ENCODE measurements around the gene ARID1A. TPM values are rescaled to one million over a fixed set of nuclear protein-coding genes. Genes with fewer than 3 reads are reported as not detected.
"Not testable (repeated sequence)": the region's sequence is repeated elsewhere in the genome, so short reads cannot be mapped to it uniquely, and the experiment has no call there.

The ARID1A gene
- total RNA-seq, 1 donor from 2014 or later, result 38.7 TPM

DNA sequence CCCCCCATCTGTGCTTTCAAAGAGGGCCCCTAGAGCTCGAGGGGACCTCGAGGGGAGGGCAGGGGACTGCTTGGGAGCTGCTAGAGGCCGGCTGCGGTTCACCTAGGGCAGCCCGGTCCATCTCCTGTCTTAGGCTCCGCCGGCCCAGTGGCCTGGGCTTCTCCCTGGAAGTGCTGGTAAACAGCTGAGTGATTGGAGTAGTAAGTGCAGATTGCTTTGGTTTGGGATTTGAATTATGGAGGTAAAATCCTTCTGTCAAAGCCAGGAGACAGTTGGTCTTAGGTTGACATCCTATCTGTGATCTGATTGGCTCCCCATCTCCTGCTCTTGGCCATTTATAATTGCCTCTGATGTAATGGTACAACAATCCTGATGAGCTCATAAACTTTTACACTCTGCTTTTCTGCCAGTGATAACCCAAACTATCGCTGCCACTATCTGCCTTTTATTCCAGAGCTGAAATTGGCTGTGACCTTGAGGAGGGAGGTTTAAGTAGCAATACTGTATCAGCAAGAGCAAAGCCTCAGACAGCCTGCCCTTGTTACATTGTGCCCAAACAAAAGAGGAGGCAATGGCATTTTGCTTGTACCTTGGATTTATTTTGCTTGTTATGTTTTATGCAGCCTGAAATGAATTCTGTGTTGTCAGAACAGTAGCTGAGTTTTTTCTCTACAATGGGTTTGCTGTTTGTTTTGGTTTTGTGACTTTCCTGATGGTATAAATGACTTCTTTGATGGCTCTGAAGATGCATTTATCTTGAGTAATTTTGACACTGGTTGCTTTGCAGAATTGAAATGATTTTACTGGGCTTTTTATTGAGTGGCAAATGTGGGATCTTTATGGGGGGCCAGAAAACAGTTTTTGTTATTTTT is 2.4 kb downstream of the ARID1A start:
- peak; percentile 94 for DNase-seq

DNA sequence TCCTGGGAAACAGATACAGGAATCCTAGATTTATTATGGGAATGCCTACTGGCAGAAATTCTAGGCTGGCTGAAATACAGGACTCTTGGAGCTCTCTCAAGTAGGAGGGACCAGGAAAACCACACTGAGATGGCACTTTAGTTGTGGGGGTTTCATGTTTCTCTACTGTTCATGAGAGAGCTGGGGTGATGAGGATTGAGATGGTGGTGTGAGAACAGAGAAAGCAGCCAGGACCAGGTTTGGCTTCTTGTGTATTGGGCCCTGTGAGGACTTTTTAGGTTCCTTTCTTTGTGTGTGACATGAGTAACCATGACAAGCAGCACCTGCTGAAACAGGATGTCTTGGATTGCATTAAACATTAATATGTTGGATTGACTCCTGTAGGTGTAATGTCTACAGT is 4.9 kb downstream of the ARID1A start:
- DNase-seq, result no peak

DNA sequence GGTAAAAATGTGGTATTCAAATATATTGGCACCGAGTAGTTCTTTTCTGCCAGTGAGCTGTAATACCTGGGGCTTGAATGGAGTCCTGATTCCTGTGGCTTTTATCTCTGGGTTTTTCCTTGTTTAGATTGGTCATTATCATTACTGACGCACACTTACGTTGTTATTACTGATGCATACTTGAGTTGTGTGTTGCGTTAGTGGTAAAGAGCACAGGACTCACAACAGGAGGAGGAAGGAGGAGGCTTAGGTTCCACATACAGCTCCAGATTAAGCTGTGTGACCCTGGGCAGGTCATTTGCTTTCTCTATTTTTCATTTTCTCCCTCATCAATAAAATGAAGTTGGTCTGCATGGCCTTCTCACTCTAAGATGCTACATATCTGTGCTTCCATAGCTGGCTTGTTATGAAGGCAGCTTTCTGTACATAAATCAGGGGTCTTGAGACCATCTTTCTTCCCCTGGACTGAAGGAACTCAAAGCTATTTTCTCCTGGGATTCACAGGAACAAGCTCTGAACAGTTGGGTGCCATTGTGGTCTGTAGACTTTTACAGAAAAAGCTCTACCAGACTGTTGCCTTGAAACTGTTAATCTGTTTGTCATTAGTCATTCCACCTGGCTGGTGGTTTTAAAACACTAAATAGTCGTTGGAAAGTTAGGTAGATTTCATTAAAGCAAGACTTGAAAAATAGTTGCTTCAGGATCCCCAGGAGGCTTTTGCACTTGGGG is 5.6 kb downstream of the ARID1A start:
- DNase-seq, result no peak

DNA sequence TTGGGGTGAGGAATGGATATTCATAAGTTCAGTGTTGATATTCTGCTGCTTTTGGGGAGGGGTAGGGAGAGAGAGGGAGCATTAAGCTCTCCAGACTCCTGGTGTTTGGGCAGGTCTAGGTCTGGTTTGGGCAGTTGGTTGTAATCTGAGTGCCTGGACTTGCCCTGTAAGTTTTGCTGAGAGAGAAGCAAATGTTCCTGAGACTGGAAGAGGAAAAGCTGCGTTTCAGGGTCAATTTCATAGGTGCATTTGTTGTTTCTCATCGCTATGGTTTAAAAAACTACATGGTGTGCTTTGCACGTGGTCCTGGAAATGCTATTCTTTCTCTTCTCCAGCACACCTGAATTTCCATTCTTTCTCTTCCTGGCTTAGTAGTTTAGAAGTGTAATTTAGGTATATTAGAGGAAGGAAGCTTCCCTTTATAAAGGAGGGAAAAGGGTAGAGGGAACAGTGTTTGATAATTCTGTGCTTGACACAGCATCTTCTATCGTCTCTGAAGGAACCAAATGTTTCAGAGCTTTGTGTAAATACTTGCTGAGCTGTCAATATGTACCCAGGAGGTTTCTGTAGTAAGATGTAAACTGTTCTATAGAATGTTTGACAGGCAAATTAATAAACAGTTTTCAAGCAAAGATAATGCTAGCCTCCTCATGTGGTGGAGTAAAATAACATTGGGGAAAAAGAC is 6.3 kb downstream of the ARID1A start:
- no peak for DNase-seq

DNA sequence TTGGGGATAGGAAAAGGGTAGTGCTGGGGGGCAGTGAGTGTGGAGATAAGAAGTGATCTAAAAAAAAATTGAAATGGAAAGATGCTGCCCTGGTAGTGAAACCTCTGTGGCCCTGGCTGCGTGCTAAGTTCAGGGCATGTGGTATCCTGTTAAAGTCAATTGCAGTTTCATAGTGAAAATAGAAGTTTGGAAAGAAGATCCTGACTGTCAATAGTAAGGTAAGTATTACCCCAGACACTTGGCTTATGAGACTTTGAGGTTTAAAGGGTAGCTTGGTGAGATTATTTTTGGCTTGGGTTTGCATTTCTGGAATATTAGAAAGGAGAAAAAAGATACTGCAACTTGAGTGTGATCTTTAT is 6.8 kb downstream of the ARID1A start:
- DNase-seq, result no peak

DNA sequence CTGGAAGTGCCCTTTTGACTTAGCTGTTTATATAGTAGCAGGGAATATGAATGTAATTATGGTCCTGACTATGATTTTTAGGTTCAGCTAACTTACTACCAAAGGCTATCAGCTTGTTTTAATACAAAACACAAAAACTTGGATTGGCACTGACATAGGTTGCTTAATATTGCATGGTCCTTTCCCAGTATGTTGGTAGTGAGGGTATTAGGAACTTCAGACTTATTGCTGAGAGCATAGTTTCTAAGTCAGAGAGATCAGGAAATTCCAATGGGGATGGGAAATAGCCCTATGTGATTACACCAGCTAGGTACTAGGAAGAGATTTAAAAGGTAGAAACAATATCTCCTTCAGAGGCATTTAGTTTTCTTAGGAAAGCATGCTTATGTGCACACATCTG is 7.7 kb downstream of the ARID1A start:
- DNase-seq, result no peak

DNA sequence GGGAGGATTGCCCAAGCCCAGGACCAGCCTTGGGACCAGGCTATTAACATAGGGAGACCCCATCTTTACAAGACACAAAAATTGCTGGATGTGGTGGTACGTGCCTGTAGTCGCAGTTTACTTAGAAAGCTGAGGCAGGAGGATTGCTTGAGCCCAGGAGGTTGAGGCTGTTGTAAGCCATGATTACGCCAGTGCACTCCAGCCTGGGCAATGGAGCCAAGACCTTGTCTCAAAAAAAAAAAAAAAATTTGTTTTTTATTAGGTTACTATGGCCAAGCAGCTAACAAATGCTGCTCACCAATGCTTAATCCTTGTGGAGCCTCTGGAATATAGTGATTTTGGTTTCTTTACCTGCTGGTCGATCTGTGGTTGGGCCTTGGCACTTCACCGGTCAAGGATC is 8.8 kb downstream of the ARID1A start:
- no peak for DNase-seq

GRCh38 chr1:26705227-26705626 is 9.4 kb downstream of the ARID1A start:
- DNase-seq, result not testable (repeated sequence)

GRCh38 chr1:26705788-26706311 is 10.0 kb downstream of the ARID1A start:
- DNase-seq, result peak; percentile 71

- peak; percentile 48 for DNase-seq
Measured at GRCh38 chr1:26706315-26706714, 10.5 kb downstream of the ARID1A start.

DNA sequence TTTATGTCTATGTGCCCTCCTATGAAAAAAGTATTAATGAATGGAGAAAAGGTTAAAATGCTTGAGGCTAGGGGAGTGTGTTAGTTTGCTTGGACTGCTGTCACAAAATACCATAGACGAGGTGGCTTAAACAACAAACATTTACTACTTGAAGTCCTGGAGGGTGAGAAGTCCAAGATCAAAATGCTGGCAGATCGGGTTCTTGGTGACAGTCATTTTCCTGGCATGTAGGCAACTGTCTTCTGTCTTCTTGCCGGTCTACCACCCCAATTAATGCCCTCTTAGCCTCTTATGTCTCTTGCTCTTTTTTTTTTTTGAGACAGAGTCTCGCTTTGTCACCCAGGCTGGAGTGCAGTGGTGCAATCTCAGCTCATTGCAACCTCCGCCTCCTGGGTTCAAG is 15.0 kb downstream of the ARID1A start:
- no peak for DNase-seq

DNA sequence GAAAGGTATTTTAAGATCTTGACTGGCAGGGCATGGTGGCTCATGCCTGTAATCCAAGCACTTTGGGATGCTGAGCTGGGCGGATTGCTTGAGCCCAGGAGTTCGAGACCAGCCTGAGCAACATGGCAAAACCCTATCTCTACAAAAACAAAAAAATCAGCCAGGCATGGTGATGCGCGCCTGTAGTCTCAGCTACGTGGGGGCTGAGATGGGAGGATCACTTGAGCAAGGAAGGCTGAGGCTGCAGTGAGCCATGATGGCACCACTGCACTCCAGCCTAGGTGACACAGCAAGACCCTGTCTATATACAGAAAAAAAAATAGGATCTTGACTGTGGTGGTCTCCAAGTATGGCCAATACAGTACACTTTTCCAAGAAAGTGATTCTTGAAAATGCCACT is 16.0 kb downstream of the ARID1A start:
- DNase-seq, result no peak

GRCh38 chr1:26717017-26717491 is 21.2 kb downstream of the ARID1A start:
- DNase-seq, result no peak

DNA sequence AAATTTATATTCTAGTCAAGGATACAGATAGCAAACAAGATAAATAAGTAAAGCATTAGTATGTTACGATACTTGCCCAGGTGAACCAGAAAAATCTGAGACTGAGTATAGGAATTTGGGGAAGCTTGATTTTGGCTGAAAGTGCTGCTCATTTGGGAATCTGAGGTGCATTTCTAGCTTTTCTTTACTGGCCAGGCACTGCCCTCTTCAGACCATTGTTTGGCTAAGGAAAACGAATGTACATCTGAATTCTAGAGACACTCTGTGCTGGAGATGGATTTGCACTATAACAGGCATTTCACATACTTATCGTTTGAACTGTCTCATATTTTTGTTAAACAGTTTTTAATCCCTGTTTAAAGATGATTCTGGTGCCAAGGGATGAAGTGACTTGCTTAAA is 23.4 kb downstream of the ARID1A start:
- no peak for DNase-seq

- no peak for DNase-seq
Measured at GRCh38 chr1:26721669-26722355, 26.0 kb downstream of the ARID1A start.

DNA sequence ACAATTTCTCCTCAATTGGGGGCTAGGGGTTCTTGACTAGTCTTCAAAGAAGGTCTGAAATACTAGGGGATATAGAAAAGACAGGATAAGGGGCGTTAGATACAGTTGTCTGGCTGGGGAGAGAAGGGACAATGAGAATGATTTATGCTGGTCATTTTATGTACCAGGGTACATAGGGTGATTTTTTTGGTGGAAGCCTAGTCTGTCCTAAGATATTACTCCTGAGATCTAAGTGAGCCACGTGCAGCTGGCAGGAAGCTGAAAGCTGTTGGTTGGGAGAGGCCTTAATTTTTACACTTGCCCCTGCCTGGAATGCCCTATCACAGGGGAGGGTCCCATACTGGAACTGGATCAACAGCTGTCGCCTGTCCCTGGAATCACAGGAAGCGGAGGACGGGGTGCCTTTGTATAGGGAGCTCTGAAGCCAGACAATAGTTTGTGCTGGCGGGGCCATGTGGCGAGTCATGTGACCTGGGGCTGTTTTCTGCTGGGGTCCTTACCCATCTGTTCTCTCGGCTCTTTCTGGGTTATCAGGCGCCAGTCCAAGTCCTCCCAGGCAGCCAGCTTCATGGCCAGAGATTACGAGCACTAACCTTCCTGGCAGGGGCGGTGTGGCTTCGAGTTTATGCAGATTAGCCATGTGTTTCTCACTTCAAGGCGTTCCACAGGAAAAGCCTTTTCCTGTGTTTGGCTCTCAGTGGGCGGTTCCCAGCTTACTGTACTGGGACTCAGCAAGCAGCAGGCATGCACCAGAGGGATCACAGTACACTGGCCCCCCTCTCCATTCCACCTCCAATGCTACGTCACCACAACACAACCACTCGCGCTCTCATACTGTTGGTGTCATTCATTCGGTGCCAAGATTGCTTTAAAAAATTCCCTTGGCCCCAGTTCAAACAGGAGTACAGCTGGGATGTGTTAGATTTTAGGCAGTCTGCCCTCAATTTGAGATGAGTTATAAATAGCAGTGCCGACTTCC is 27.5 kb downstream of the ARID1A start:
- peak; percentile 97 for DNase-seq

- DNase-seq, result no peak
Measured at GRCh38 chr1:26724118-26724517, 28.3 kb downstream of the ARID1A start.

DNA sequence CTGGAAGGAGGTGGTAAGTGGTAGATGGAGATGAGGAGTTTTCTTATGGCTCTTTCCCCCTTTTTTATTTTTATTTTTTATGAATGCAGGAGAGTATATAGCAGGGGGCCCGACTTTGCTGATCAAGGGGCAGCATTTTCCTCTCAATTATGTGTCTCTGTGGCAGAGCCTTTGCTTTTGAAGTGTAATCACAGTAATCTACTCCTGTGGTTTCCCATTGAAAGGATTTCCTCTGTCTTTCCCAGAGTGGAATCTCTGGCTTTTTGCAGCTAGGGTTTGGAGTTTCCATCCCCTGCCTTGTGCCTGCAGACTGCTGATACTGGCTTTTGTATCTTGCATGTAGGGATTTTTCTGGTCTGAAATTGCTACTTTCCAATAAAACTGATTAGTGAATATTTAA is 29.1 kb downstream of the ARID1A start:
- no peak for DNase-seq

GRCh38 chr1:26725904-26726303 is 30.1 kb downstream of the ARID1A start:
- DNase-seq, result not testable (repeated sequence)

GRCh38 chr1:26726784-26727183 is 31.0 kb downstream of the ARID1A start:
- DNase-seq, result no peak

GRCh38 chr1:26727476-26727875 is 31.7 kb downstream of the ARID1A start:
- DNase-seq, result no peak

Measured in tongue (tissue), 2 donors.